ENCODE results near the gene MORN3. TPM values are rescaled to one million over a fixed set of nuclear protein-coding genes. Genes with fewer than 3 reads are reported as not detected.

Gene MORN3
- total and polyA plus RNA-seq, 9 of the 15 experiments (the other 6 are each of a cell fraction or from before 2014, with no cell fraction given) = 0.09 to 0.27 (median 0.20) TPM

- Histone ChIP-seq H3K79me2 (ENCODE audit: control insufficient read depth, insufficient read depth, low read length) (no peaks in the 10 kb centered on the region), H3K36me3 (ENCODE audit: control insufficient read depth, insufficient read depth, low read length) (no peaks in the 10 kb centered on the region), H3K9ac (ENCODE audit: insufficient read depth in 1 of 2, low read depth in 2 of 2, low read length in 2 of 2) (no peak overlapping the region), H3K9me1 (ENCODE audit: control insufficient read depth, insufficient read depth, low read length) (no peaks in the 10 kb centered on the region), H4K20me1 (replicated peaks; ENCODE audit: control insufficient read depth, insufficient read depth, low read length) (no peaks in the 10 kb centered on the region), H3K4me2 (ENCODE audit: insufficient read depth, low read length) (no peak overlapping the region), H3K9me3 (replicated peaks; ENCODE audit: control insufficient read depth, insufficient read depth, low read depth, low read length) (no peaks in the 10 kb centered on the region), H3K4me1 (replicated peaks in 1 of 2; ENCODE audit: control insufficient read depth in 2 of 2, insufficient read depth in 2 of 2, low read length in 2 of 2) (no peaks in the 10 kb centered on the region), H3K27me3 (ENCODE audit: control insufficient read depth in 2 of 2, insufficient read depth in 2 of 2, low read length in 2 of 2) (no peaks in the 10 kb centered on the region), H2AFZ (ENCODE audit: low read depth, low read length) (no peak overlapping the region), H3K27ac (ENCODE audit: extremely low read depth, low read depth, low read length) (no peak overlapping the region), H3K4me3 (no peak overlapping the region)
- intact Hi-C loops (cut with micrococcal nuclease) = no loop called here
- DNase-seq (ENCODE audit: extremely low read depth in 1 of 4, low spot score in 3 of 4) (no peak), FAIRE-seq (no peak), ATAC-seq (no peak)
- POLR2A ChIA-PET = interaction anchor here (0.7 kb wide), 1 partner anchor 41 kb away, joined by 5 read pairs; no protein-coding TSS in a partner anchor
- no TSS peak for BruUV-seq (replicated peaks)
- in situ Hi-C loops (cut with MboI) = no loop called here
- CTCF ChIA-PET (ENCODE audit: low intra/inter-chr PET ratio) = interaction anchor here (0.5 kb wide), 1 partner anchor 9 kb away, joined by 3 read pairs; no protein-coding TSS in a partner anchor
- TF ChIP-seq CREBBP (IDR thresholded peaks at IDR 0.05; ENCODE audit: low read depth, low read length) (no peak), GATAD2A (IDR thresholded peaks at IDR 0.05) (no peak), CTBP1 (IDR thresholded peaks at IDR 0.05; ENCODE audit: borderline replicate concordance) (no peak), ARID1B (IDR thresholded peaks at IDR 0.05) (no peak), LARP7 (IDR thresholded peaks at IDR 0.05) (no peak), GTF2A2 (tag; IDR thresholded peaks at IDR 0.05) (no peak), ZNF57 (CRISPR knock-in tag; IDR thresholded peaks at IDR 0.05) (no peak), ZNF512 (tag; IDR thresholded peaks at IDR 0.05) (peak; percentile 44; the same call in 1 of the 2 replicates), ATF3 (IDR thresholded peaks at IDR 0.05) (no peak), ATF3 (CRISPR knock-in tag; conservative IDR thresholded peaks at IDR 0.05) (no peak), ZNF764 (CRISPR knock-in tag; IDR thresholded peaks at IDR 0.05; ENCODE audit: low read depth) (no peak), ZNF197 (CRISPR knock-in tag; IDR thresholded peaks at IDR 0.05; ENCODE audit: low read depth) (no peak), NKRF (IDR thresholded peaks at IDR 0.05; ENCODE audit: borderline replicate concordance) (peak; percentile 15; the same call in 1 of the 2 replicates), CLOCK (CRISPR knock-in tag; IDR thresholded peaks at IDR 0.05; ENCODE audit: borderline replicate concordance) (no peak), ATF6 (CRISPR knock-in tag; IDR thresholded peaks at IDR 0.05) (no peak)
Observed at GRCh38 chr12:121705514-121705913, 36.1 kb upstream of the MORN3 start.
